ENCODE data around the gene LRRC28. TPM values are rescaled to one million over a fixed set of nuclear protein-coding genes. Genes with fewer than 3 reads are reported as not detected.

The LRRC28 gene
- total RNA-seq, 4 donors from 2014 or later = 15.7 to 39.9 (median 24.7) TPM

GRCh38 chr15:99305761-99306505, 54.7 kb downstream of the LRRC28 start:
- Histone ChIP-seq H3K27me3 (no peaks in the 10 kb centered on the region), H3K9me3 (no peaks in the 10 kb centered on the region), H3K36me3 (no peaks in the 10 kb centered on the region), H3K4me3 (peak overlapping the region in 2 of 4 donors; percentile 14 to 33), H3K4me1 (peaks cover 12 to 32% (median 21%) of the 10 kb centered on the region in 4 donors), H3K27ac (replicated peaks in 1 of 4) (peak overlapping the region in 2 of 4 donors; percentile 45 to 51)
- intact Hi-C loops (cut with DNase I) = no loop called here
- TF ChIP-seq POLR2AphosphoS5 (IDR thresholded peaks at IDR 0.05) (peak in 1 of 2 donors; percentile 29), CTCF (IDR thresholded peaks at IDR 0.05) (no peak), POLR2A (IDR thresholded peaks at IDR 0.05; ENCODE audit: low read depth) (no peak), EP300 (IDR thresholded peaks at IDR 0.05) (no peak)
- DNase-seq (ENCODE audit: extremely low spot score) = no peak
- WGBS = 31% methylated on average over 8 of the region's 8 CpGs

- intact Hi-C loops (cut with DNase I) = no loop called here
- H3K36me3 ChIP-seq = no peaks in the 10 kb centered on the region
- no peaks in the 10 kb centered on the region for H3K9me3 ChIP-seq
- peaks cover 12 to 32% (median 21%) of the 10 kb centered on the region in 4 donors for H3K4me1 ChIP-seq
- peak overlapping the region; percentile 15 to 54 (median 48) for H3K27ac ChIP-seq (replicated peaks in 1 of 4)
- peak in 1 of 3 experiments; percentile 7 for TF ChIP-seq CTCF (IDR thresholded peaks at IDR 0.05)
- TF ChIP-seq EP300 (IDR thresholded peaks at IDR 0.05) = no peak
- TF ChIP-seq POLR2AphosphoS5 (IDR thresholded peaks at IDR 0.05) = peak in 1 of 2 donors; percentile 38
- no peak for TF ChIP-seq POLR2A (IDR thresholded peaks at IDR 0.05; ENCODE audit: low read depth)
- no peaks in the 10 kb centered on the region for H3K27me3 ChIP-seq
- H3K4me3 ChIP-seq = peak overlapping the region in 3 of 4 donors; percentile 5 to 33 (median 14)
- WGBS = 35% methylated on average over 8 of the region's 8 CpGs
- no peak for DNase-seq (ENCODE audit: extremely low spot score)
Measured at GRCh38 chr15:99306694-99307338, 55.5 kb downstream of the LRRC28 start.

GRCh38 chr15:99307735-99308134, 56.5 kb downstream of the LRRC28 start:
- intact Hi-C loops (cut with DNase I) = no loop called here

GRCh38 chr15:99310745-99311144, 59.5 kb downstream of the LRRC28 start:
- H3K27me3 ChIP-seq = no peaks in the 10 kb centered on the region
- no peak overlapping the region for H3K27ac ChIP-seq (replicated peaks in 1 of 4)
- TF ChIP-seq CTCF (IDR thresholded peaks at IDR 0.05) (no peak), EP300 (IDR thresholded peaks at IDR 0.05) (no peak)
- no peaks in the 10 kb centered on the region for H3K36me3 ChIP-seq
- intact Hi-C loops (cut with DNase I) = no loop called here
- H3K9me3 ChIP-seq = peaks cover 4 to 12% (median 9%) of the 10 kb centered on the region in 4 donors
- peaks cover 8 to 23% (median 17%) of the 10 kb centered on the region in 4 donors for H3K4me1 ChIP-seq
- H3K4me3 ChIP-seq = no peak overlapping the region
- WGBS = 94% methylated on average over 5 of the region's 5 CpGs
- no peak for DNase-seq (ENCODE audit: extremely low spot score)

More at GRCh38 chr15:99307735-99308134, 56.5 kb downstream of the LRRC28 start:
- 57% methylated on average over 6 of the region's 6 CpGs for WGBS
- H3K36me3 ChIP-seq = no peaks in the 10 kb centered on the region
- H3K4me3 ChIP-seq = peak overlapping the region in 3 of 4 donors; percentile 30 to 37 (median 31)
- TF ChIP-seq POLR2A (IDR thresholded peaks at IDR 0.05; ENCODE audit: low read depth) = no peak
- no peak for TF ChIP-seq CTCF (IDR thresholded peaks at IDR 0.05)
- no peak for TF ChIP-seq POLR2AphosphoS5 (IDR thresholded peaks at IDR 0.05)
- TF ChIP-seq EP300 (IDR thresholded peaks at IDR 0.05) = no peak
- peak overlapping the region in 1 of 4 donors; percentile 45 for H3K27ac ChIP-seq (replicated peaks in 1 of 4)
- no peaks in the 10 kb centered on the region for H3K27me3 ChIP-seq
- DNase-seq (ENCODE audit: extremely low spot score) = no peak
- H3K9me3 ChIP-seq = peaks cover 0 to 6% (median 0%) of the 10 kb centered on the region in 4 donors
- H3K4me1 ChIP-seq = peaks cover 12 to 32% (median 21%) of the 10 kb centered on the region in 4 donors

Measured in esophagus muscularis mucosa (tissue), 4 donors.